Measurements from ENCODE around the gene FMO1. TPM values are rescaled to one million over a fixed set of nuclear protein-coding genes. Genes with fewer than 3 reads are reported as not detected.

Gene FMO1
- total and polyA plus RNA-seq, 2 of the 8 experiments (the other 6 are each of a cell fraction or from before 2014, with no cell fraction given), result 0.11 TPM; not detected in 1

- no peak overlapping the region for H2AFZ ChIP-seq (ENCODE audit: low read length)
- no peak for DNase-seq (ENCODE audit: low read depth in 1 of 2, low spot score in 2 of 2)
- no peaks in the 10 kb centered on the region for H3K9me3 ChIP-seq (ENCODE audit: insufficient read depth in 2 of 2, low read depth in 1 of 2, low read length in 1 of 2)
- no peak overlapping the region for H4K91ac ChIP-seq (replicated peaks; ENCODE audit: insufficient read length, low read length)
- H3K23ac ChIP-seq (ENCODE audit: insufficient read length), result no peak overlapping the region
- H3K79me2 ChIP-seq (ENCODE audit: control insufficient read depth in 1 of 2, insufficient read depth in 2 of 2, low read length in 2 of 2), result no peaks in the 10 kb centered on the region
- no peak overlapping the region for H3K14ac ChIP-seq (ENCODE audit: insufficient read length)
- H2BK12ac ChIP-seq (ENCODE audit: low read depth, low read length), result no peak overlapping the region
- no peak overlapping the region for H4K8ac ChIP-seq (ENCODE audit: extremely low read depth, insufficient read depth, low read length)
- H3K79me1 ChIP-seq (ENCODE audit: low read depth, low read length), result no peaks in the 10 kb centered on the region
- H2BK15ac ChIP-seq (ENCODE audit: low read length), result no peak overlapping the region
- no peak overlapping the region for H3K9ac ChIP-seq (replicated peaks in 1 of 4; ENCODE audit: extremely low read depth in 1 of 4, low read depth in 3 of 4, low read length in 3 of 4)
- no peaks in the 10 kb centered on the region for H3K36me3 ChIP-seq (ENCODE audit: control insufficient read depth in 2 of 4, insufficient read depth in 4 of 4, low read length in 3 of 4)
- H2BK5ac ChIP-seq (ENCODE audit: low read depth, low read length), result no peak overlapping the region
- H3K4me2 ChIP-seq (ENCODE audit: insufficient read depth in 1 of 2, low read depth in 2 of 2, low read length in 2 of 2), result no peak overlapping the region
- H3K27me3 ChIP-seq (replicated peaks in 1 of 4; ENCODE audit: control insufficient read depth in 3 of 4, extremely low read depth in 1 of 4, insufficient read depth in 3 of 4, low read length in 3 of 4), result no peaks in the 10 kb centered on the region
- H4K20me1 ChIP-seq (replicated peaks in 1 of 2; ENCODE audit: control insufficient read depth in 1 of 2, insufficient read depth in 2 of 2, low read length in 2 of 2), result no peaks in the 10 kb centered on the region
- H2BK120ac ChIP-seq (replicated peaks; ENCODE audit: low read depth, low read length), result no peak overlapping the region
- no peak overlapping the region for H3K56ac ChIP-seq (replicated peaks; ENCODE audit: insufficient read length, low read depth, low read length)
- H3K18ac ChIP-seq (ENCODE audit: extremely low read depth, low read length), result no peak overlapping the region
- WGBS, 2 experiments (ENCODE audit: extremely low coverage in 1 of 2, insufficient coverage in 1 of 2, insufficient read length in 1 of 2, insufficient replicate concordance in 2 of 2, low coverage in 1 of 2, low lambda C conversion rate in 2 of 2, missing lambda C conversion rate in 1 of 2), result 91% methylated on average over 1 of the region's 1 CpG; no CpG with 5 or more reads in 1 of the 2 experiments
- peaks cover 0 to 3% (median 1%) of the 10 kb centered on the region in 4 experiments; a peak in 2 of 7 replicates for H3K4me1 ChIP-seq (replicated peaks in 1 of 4; ENCODE audit: control insufficient read depth in 3 of 4, insufficient read depth in 4 of 4, low read length in 3 of 4)
- no peak overlapping the region for H3K4ac ChIP-seq (replicated peaks; ENCODE audit: insufficient read length, low read depth, low read length)
- no peak overlapping the region for H3K27ac ChIP-seq (ENCODE audit: low read depth, low read length)
- no peak for TF ChIP-seq SIN3A (conservative IDR thresholded peaks at IDR 0.05 in 1 of 2, IDR thresholded peaks at IDR 0.05 in 1 of 2; ENCODE audit: low read depth in 1 of 2, low read length in 2 of 2)
- H3K4me3 ChIP-seq (ENCODE audit: extremely low read depth in 1 of 4, insufficient read depth in 2 of 4, low read depth in 3 of 4, low read length in 4 of 4), result no peak overlapping the region
- POLR2A ChIA-PET (ENCODE audit: partially characterized antibody), result interaction anchor here (0.8 kb wide), 1 partner anchor 27 kb away, joined by 3 read pairs; no protein-coding TSS in a partner anchor
- H3K23me2 ChIP-seq (ENCODE audit: low read depth, low read length), result no peaks in the 10 kb centered on the region
- no peak overlapping the region for H4K5ac ChIP-seq (ENCODE audit: insufficient read length, low read depth, low read length)
- CTCF ChIA-PET (ENCODE audit: partially characterized antibody), result interaction anchor here (0.5 to 1.6 kb wide), 4 partner anchors 20 to 919 kb away, joined by 3 read pairs; partner anchors contain the start of gene FMO4
- no peak overlapping the region for H2BK20ac ChIP-seq (ENCODE audit: low read length)
- FAIRE-seq, result no peak
- no peak overlapping the region for H2AK5ac ChIP-seq (ENCODE audit: low read depth, low read length)
These were observed 85.8 kb downstream of the FMO1 start for GRCh38 chr1:171334024-171334640.

Small RNA genes within 50 kb of the gene (small RNA-seq; reads per million reads assigned to genes)
- gene RF00019 (ENCODE audit: insufficient read depth), result not detected

Other genes with a start within 250 kb of the FMO1 start
- not detected in 2 replicates for gene FMO3, start 157.6 kb upstream of the FMO1 start, total RNA-seq (2021; fragmentation: NEBNext Ultra II Directional; extraction: Animal tissue kit (Norgen Biotek cat#: 25700))
- not detected in 2 replicates for gene FMO3, start 157.6 kb upstream of the FMO1 start, polyA plus RNA-seq (2011; rRNA removed)
- gene FMO2, start 63.2 kb upstream of the FMO1 start, total RNA-seq (2021; fragmentation: NEBNext Ultra II Directional; extraction: Animal tissue kit (Norgen Biotek cat#: 25700)), result not detected in 2 replicates
- not detected in 2 replicates for gene FMO2, start 63.2 kb upstream of the FMO1 start, polyA plus RNA-seq (2011; rRNA removed)
- 2.2 and 2.3 TPM in 2 replicates for gene FMO4, start 65.7 kb downstream of the FMO1 start, total RNA-seq (2021; fragmentation: NEBNext Ultra II Directional; extraction: Animal tissue kit (Norgen Biotek cat#: 25700))
- gene FMO4, start 65.7 kb downstream of the FMO1 start, polyA plus RNA-seq (2011; rRNA removed), result 0.88 and 1.5 TPM in 2 replicates
- gene PRRC2C, start 237.0 kb downstream of the FMO1 start, total RNA-seq (2021; fragmentation: NEBNext Ultra II Directional; extraction: Animal tissue kit (Norgen Biotek cat#: 25700)), result 264 and 274 TPM in 2 replicates
- gene PRRC2C, start 237.0 kb downstream of the FMO1 start, polyA plus RNA-seq (2011; rRNA removed), result 89.6 and 125 TPM in 2 replicates

Measured in H1 (cell line).